ENCODE results near the gene COG1. TPM values are rescaled to one million over a fixed set of nuclear protein-coding genes. Genes with fewer than 3 reads are reported as not detected.

Gene COG1
- polyA plus RNA-seq, 3 donors, result 48.3 to 50.4 (median 48.5) TPM

- DNase-seq (ENCODE audit: low read depth in 3 of 3, low spot score in 2 of 3), result no peak
These were observed 22.5 kb upstream of the COG1 start for GRCh38 chr17:73170324-73170723.

GRCh38 chr17:73172252-73172651 is 20.6 kb upstream of the COG1 start:
- DNase-seq (ENCODE audit: low read depth in 3 of 3, low spot score in 2 of 3), result no peak

- DNase-seq (ENCODE audit: low read depth in 3 of 3, low spot score in 2 of 3), result no peak
These were observed 18.7 kb upstream of the COG1 start for GRCh38 chr17:73174126-73174525.

GRCh38 chr17:73175962-73176565 is 16.8 kb upstream of the COG1 start:
- no peak for DNase-seq (ENCODE audit: low read depth in 3 of 3, low spot score in 2 of 3)

DNA sequence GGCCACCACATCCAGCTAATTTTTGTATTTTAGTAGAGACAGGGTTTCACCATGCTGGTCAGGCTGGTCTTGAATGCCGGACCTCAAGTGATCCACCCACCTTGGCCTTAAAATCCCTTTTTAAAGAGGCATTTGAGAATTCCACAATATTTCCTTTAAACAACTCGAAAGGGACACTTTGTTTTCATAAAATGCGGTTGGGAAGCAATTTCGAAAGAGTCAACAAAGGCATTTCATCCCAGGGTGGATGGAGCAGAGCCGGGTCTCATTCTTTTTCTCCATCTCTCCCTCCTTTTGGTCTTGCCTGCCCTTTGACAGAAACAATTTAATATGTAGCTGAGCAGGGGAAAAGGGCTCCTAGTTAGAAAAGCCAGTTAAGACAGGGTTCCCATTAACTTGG is 13.5 kb upstream of the COG1 start:
- no peak for DNase-seq (ENCODE audit: low read depth in 3 of 3, low spot score in 2 of 3)

DNA sequence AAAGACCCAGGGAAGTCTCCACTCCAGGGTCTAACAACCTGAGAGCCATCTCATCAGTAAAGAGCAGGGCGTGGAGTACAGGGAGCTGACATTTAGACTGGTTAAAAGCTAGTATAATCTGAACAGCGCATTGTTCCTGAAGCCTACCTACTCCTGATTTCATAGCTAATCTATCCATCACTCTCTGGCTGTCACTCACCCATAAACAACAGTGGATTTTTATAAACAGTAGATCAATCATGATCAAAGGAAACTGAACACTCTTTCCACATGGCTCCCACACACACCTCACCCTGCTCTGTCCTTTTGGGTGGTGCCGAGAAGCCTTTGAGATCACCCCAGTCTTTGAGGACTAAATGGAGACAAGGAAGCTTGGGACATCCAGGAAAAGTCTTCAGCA is 13.0 kb upstream of the COG1 start:
- DNase-seq (ENCODE audit: low read depth in 3 of 3, low spot score in 2 of 3), result no peak

DNA sequence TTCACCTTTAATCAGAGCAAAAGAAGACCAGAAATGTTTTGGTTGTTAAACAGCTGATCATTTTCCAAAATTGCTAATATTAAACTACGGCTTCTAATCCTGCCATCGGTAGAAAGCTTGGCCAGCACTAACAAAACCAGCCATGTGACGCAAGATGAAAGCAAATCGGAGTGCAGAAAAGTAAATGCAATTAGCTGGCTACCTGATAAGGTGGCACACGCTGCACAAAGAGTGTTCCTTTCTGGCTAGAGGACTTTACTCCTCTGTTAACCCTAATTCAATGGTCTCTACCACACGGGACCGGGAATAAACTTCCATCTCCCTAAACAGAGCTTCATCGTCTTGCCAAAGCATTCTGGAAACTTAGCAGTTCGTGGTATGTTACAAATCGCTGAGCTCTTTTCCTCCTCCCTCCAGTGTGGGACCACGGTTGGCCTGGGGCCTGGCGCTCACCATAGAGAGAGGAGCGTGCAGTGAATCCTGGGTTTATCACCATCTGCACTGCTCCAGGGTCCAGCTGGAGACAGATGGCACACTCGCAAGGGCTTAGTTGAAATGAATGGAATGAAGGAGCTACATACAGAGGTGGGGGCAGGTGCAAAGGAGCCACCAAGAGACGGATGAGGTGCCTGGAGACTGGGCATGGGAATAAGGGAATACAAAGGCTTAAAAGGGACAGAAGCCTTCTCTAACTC is 10.1 kb upstream of the COG1 start:
- no peak for DNase-seq (ENCODE audit: low read depth in 3 of 3, low spot score in 2 of 3)

DNA sequence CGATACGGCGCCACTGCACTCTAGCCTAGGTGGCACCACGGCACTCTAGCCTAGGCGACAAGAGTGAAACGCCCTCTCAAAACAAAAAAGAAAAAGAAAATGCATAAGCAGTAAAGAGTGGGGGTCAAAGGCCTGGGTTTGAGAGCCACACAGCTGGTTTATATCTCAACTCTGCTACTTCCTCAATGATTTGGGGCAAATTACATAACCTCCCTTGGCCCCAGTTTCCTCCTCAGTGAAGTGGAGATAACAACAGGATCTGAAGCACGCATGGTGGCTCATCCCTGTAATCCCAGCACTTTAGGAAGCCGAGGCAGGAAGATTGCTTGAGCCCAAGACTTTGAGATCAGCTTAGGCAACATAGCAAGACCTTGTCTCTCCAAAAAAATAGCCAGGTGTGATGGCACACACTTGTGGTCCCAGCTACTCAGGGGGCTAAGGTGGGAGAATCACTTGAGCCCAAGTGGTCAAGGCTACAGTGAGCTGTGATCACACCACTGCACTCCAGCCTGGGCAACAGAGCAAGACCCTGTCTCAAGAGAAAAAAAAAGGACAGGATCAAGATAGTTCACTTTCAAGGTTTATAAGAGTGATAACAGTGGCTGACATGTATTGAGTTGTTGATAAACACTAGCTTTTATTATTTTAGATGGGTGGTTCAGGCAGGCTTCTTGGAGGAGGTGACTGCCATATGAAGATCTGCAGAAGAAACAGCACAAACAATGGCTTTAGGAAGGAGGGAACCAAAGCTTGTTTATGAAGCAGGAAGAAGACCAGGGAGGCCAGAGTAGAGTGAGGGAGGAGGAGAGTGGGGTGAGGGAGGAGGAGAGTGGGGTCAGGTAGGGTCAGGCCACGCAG is 8.5 kb upstream of the COG1 start:
- no peak for DNase-seq (ENCODE audit: low read depth in 3 of 3, low spot score in 2 of 3)

- no peak for DNase-seq (ENCODE audit: low read depth in 3 of 3, low spot score in 2 of 3)
These were observed 6.4 kb upstream of the COG1 start for GRCh38 chr17:73186283-73187050.

DNA sequence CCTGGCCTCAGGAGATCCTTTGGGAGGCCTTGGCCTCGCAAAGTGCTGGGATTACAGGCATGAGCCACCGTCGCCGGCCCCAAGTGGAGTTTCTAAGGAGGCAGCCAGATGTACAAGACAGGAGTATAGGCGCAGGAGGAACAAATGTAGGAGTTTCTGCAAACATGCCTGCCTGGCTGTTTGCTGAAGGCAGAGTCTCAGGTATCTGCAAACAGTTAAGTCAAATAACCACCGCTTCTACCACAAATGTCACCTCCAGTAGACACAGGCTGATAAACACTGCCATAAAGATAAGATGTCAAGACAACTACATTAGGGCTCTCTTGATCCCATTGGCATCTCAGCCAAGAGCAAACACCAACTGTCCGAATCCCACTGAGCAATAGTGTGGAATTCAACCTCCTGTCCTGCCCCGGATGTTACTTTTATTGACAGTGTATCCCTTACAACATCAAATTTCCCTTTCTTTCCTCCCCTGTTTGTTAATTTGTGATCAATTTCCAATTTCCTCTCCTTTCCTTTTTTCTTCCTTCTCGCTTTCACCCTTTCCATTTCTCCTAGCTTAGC is 5.6 kb upstream of the COG1 start:
- DNase-seq (ENCODE audit: low read depth in 3 of 3, low spot score in 2 of 3), result no peak

GRCh38 chr17:73188011-73188410 is 4.8 kb upstream of the COG1 start:
- no peak for DNase-seq (ENCODE audit: low read depth in 3 of 3, low spot score in 2 of 3)

GRCh38 chr17:73189417-73190099 is 3.3 kb upstream of the COG1 start:
- DNase-seq (ENCODE audit: low read depth in 3 of 3, low spot score in 2 of 3), result no peak

DNA sequence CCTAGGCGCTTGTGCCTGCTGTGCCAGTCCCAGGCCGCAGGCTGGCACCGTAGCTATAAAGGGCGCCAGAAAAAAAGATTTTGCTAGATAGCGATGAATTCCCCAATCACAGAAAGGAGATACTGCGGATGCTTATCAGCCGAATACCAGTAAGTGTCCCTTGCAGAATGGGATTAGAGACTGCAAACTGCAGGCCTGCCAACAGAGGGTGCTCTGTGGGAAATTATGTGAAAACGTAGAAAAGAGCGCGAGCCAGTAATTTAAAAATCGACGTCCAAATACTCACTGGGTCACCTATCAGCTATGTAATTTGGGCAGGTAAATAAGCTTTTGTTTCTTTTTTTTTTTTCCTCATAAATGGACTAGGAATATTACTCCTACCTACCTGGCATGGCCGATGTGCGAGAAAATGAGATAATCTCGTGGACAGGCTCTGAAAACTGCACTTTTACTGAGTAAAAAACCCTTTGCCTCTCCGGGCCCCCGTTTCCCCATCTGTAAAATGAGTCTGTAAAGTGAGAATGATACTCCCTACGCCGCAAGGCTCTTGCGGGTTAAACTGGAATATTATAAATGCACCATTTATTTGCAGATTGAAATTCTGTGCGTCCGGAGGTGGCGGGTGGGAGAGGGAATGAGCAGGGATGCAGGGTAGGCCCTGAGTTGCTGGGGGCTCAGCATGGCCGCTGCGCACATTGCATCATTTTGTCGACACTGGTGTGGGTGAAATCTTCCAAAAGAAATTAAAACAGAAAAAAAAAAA is 1.2 kb upstream of the COG1 start:
- peak in 1 of 3 donors; percentile 46 for DNase-seq (ENCODE audit: low read depth in 3 of 3, low spot score in 2 of 3)

GRCh38 chr17:73192206-73192893 is 505 bp upstream of the COG1 start:
- peak in 1 of 3 donors; percentile 43 for DNase-seq (ENCODE audit: low read depth in 3 of 3, low spot score in 2 of 3)

- DNase-seq (ENCODE audit: low read depth in 3 of 3, low spot score in 2 of 3), result no peak
These were observed 1.8 kb downstream of the COG1 start for GRCh38 chr17:73194514-73195222.

- DNase-seq (ENCODE audit: low read depth in 3 of 3, low spot score in 2 of 3), result peak in 1 of 3 donors; percentile 35
These were observed 3.6 kb downstream of the COG1 start for GRCh38 chr17:73196500-73196899.

GRCh38 chr17:73197161-73197560 is 4.3 kb downstream of the COG1 start:
- no peak for DNase-seq (ENCODE audit: low read depth in 3 of 3, low spot score in 2 of 3)

All from right renal cortex interstitium (tissue), 3 donors.